Panc1 (cell line): Measurements from ENCODE around the gene GALNT18.

Experiments used
- POLR2AphosphoS5 ChIP-seq: IDR thresholded peaks from 2 replicates; pipeline ENCODE4 v1.6.1; 2012; ENCODE audit warnings: mild to moderate bottlenecking, low read depth, low read length, moderate library complexity
- REST ChIP-seq, 2 experiments: IDR thresholded peaks; 2 replicates each; pipeline ENCODE4 v1.6.1; 2011 to 2012; ENCODE audit warnings: low read depth in 2 of 2, control low read depth in 1 of 2, low read length in 1 of 2, mild to moderate bottlenecking in 1 of 2, moderate library complexity in 1 of 2; ENCODE audit not compliant: insufficient read depth in 1 of 2
- SIN3A ChIP-seq: IDR thresholded peaks from 2 replicates; pipeline ENCODE4 v1.6.1; 2012; ENCODE audit warnings: low read depth, mild to moderate bottlenecking, low read length, moderate library complexity, borderline replicate concordance; ENCODE audit not compliant: insufficient read depth
- TCF7L2 ChIP-seq: IDR thresholded peaks from 2 replicates; pipeline ENCODE4 v1.6.1; 2011; ENCODE audit warnings: mild to moderate bottlenecking, low read depth, low read length, inconsistent platforms
- TF ChIP-seq, protein P1 (sequence below): fragments of 450-650 bp; IDR thresholded peaks from 2 replicates; pipeline ENCODE4 v1.5.1; 2017; ENCODE audit warnings: mild to moderate bottlenecking

DNA sequence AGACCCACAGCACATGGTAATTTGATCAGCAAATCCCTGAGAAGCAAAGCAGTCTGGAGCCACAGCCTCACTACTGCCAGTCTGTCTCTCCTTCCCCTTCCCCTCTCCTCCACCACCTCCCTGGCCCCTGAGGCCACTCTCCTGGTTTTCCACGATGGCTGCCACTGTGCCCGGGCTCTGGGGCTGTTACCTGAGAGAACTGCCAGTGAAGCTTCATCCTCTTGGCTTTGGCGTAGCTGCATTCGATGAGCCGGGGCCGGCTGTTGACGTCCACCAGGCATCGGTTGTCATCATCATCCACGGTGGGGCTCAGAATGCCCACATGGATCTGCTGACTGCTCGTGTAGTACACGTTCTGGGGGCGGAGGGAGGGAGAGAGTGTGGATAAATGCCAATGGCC lies 329.0 kb downstream of the GALNT18 start:
- TF ChIP-seq, protein P1, sequence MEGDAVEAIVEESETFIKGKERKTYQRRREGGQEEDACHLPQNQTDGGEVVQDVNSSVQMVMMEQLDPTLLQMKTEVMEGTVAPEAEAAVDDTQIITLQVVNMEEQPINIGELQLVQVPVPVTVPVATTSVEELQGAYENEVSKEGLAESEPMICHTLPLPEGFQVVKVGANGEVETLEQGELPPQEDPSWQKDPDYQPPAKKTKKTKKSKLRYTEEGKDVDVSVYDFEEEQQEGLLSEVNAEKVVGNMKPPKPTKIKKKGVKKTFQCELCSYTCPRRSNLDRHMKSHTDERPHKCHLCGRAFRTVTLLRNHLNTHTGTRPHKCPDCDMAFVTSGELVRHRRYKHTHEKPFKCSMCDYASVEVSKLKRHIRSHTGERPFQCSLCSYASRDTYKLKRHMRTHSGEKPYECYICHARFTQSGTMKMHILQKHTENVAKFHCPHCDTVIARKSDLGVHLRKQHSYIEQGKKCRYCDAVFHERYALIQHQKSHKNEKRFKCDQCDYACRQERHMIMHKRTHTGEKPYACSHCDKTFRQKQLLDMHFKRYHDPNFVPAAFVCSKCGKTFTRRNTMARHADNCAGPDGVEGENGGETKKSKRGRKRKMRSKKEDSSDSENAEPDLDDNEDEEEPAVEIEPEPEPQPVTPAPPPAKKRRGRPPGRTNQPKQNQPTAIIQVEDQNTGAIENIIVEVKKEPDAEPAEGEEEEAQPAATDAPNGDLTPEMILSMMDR, result no peak
- TF ChIP-seq REST (IDR thresholded peaks at IDR 0.05; ENCODE audit: insufficient read depth in 1 of 2, low read depth in 2 of 2, low read length in 1 of 2) (no peak), POLR2AphosphoS5 (no peak), TCF7L2 (no peak), SIN3A (no peak)
